GM23248 (cell line): ENCODE results near the gene WDR75.

Experiments
- EZH2 ChIP-seq: fragments of 200-600 bp; sonication (generic); IDR thresholded peaks from 2 replicates; pipeline ENCODE4 v1.6.1; 2018; ENCODE audit warnings: antibody characterized with exemption, mild to moderate bottlenecking; ENCODE audit not compliant: insufficient read depth, poor library complexity, severe bottlenecking
- EZH2phosphoT487 ChIP-seq: fragments of 200-600 bp; sonication (generic); IDR thresholded peaks from 2 replicates; pipeline ENCODE4 v1.6.1; 2018; ENCODE audit warnings: antibody characterized with exemption, moderate library complexity, mild to moderate bottlenecking, low read depth; ENCODE audit not compliant: insufficient read depth

- TF ChIP-seq EZH2, result no peak
- no peak for TF ChIP-seq EZH2phosphoT487
Measured at GRCh38 chr2:189483980-189484740, 42.9 kb downstream of the WDR75 start.
